ENCODE measurements around the gene STK36.

Gene STK36

GRCh38 chr2:218746960-218747359 lies 75.1 kb downstream of the STK36 start:
- DNase-seq (ENCODE audit: low spot score) = no peak

- no peak for DNase-seq (ENCODE audit: low spot score)
Measured at GRCh38 chr2:218748741-218749441, 77.0 kb downstream of the STK36 start.

Measured in GM03348 (cell line).